Lower lobe of right lung (tissue), 2 donors: ENCODE measurements around the gene NUP98. TPM values are rescaled to one million over a fixed set of nuclear protein-coding genes. Genes with fewer than 3 reads are reported as not detected.
"Not testable (repeated sequence)": the region's sequence is repeated elsewhere in the genome, so short reads cannot be mapped to it uniquely, and the experiment has no call there.

Experiments
- ATAC-seq, 2 donors: fragments of 200-7000 bp; cut with Tn5 transposase; one replicate each; pipeline ENCODE4 v1.9.1; 2020 to 2022; ENCODE audit warnings: mild to moderate bottlenecking in 2 of 2, moderate library complexity in 2 of 2
- DNase-seq: peaks from one replicate; pipeline ENCODE4 v3.0.0-alpha.2; 2020
- H3K27ac ChIP-seq: fragments of 200-600 bp; one replicate; pipeline ENCODE4 v1.8.0; 2022
- H3K27me3 ChIP-seq: fragments of 200-600 bp; one replicate; pipeline ENCODE4 v1.8.0; 2022; ENCODE audit warnings: low read depth
- H3K36me3 ChIP-seq: fragments of 200-600 bp; one replicate; pipeline ENCODE4 v1.8.0; 2022; ENCODE audit warnings: mild to moderate bottlenecking
- H3K4me1 ChIP-seq: fragments of 200-600 bp; one replicate; pipeline ENCODE4 v1.8.0; 2022
- H3K4me3 ChIP-seq: fragments of 200-600 bp; one replicate; pipeline ENCODE4 v1.8.0; 2022; ENCODE audit warnings: mild to moderate bottlenecking
- H3K9me3 ChIP-seq: fragments of 200-600 bp; one replicate; pipeline ENCODE4 v1.8.0; 2022
- intact Hi-C: fragments of 100-400 bp; cut with DNase I; formaldehyde crosslinking; loops from one replicate; pipeline ENCODE4 v1.11.0; 2022
- total RNA-seq: library from RNA; stranded (reverse); fragmentation: NEBNext Ultra II Directional; extraction: Animal tissue kit (Norgen Biotek cat#: 25700); gene quantifications from one replicate; pipeline ENCODE4 v1.2.1, GENCODE V29; 2021
- TF ChIP-seq, protein P1 (sequence below): fragments of 200-600 bp; IDR thresholded peaks from one replicate; pipeline ENCODE4 v1.8.0; 2022; ENCODE audit warnings: antibody characterized with exemption, mild to moderate bottlenecking
- donor health status: DM: no; HTN: yes; CAD: no; lungs with severe emphysema.

NUP98 gene
- total RNA-seq, 1 donor from 2014 or later: 62.3 TPM

GRCh38 chr11:3659595-3660515 lies 137.5 kb downstream of the NUP98 start:
- Histone ChIP-seq H3K4me1 (no peaks in the 10 kb centered on the region), H3K9me3 (no peaks in the 10 kb centered on the region), H3K4me3 (no peak overlapping the region), H3K27ac (no peak overlapping the region), H3K36me3 (peaks cover 5% of the 10 kb centered on the region), H3K27me3 (no peaks in the 10 kb centered on the region)
- TF ChIP-seq, protein P1, sequence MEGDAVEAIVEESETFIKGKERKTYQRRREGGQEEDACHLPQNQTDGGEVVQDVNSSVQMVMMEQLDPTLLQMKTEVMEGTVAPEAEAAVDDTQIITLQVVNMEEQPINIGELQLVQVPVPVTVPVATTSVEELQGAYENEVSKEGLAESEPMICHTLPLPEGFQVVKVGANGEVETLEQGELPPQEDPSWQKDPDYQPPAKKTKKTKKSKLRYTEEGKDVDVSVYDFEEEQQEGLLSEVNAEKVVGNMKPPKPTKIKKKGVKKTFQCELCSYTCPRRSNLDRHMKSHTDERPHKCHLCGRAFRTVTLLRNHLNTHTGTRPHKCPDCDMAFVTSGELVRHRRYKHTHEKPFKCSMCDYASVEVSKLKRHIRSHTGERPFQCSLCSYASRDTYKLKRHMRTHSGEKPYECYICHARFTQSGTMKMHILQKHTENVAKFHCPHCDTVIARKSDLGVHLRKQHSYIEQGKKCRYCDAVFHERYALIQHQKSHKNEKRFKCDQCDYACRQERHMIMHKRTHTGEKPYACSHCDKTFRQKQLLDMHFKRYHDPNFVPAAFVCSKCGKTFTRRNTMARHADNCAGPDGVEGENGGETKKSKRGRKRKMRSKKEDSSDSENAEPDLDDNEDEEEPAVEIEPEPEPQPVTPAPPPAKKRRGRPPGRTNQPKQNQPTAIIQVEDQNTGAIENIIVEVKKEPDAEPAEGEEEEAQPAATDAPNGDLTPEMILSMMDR: no peak
- peak; percentile 16 to 18 for ATAC-seq
- DNase-seq: no peak
- intact Hi-C loops: no loop called here

GRCh38 chr11:3658252-3658651 lies 139.1 kb downstream of the NUP98 start:
- DNase-seq (no peak), ATAC-seq (no peak)
- Histone ChIP-seq H3K27me3 (no peaks in the 10 kb centered on the region), H3K9me3 (no peaks in the 10 kb centered on the region), H3K4me1 (no peaks in the 10 kb centered on the region), H3K36me3 (no peaks in the 10 kb centered on the region), H3K27ac (no peak overlapping the region), H3K4me3 (no peak overlapping the region)
- TF ChIP-seq, protein P1: no peak
- intact Hi-C loops: no loop called here

DNA sequence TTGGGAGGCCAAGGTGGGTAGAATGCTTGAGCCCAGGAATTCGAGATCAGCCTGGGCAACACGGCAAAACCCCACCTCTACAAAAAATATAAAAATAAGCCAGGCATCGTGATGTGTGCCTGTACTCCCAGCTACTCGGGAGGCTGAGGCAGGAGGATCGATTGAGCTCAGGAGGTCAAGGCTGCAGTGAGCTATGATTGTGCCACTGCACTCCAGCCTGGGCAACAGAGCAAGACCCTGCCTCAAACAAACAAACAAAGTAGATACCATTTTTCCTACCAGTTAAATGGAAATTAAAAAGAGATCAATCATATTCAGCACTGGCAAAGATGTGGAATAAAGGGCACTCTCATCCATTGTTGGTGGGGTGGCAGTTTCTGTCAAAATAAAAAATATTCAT lies 140.0 kb downstream of the NUP98 start:
- H3K27ac ChIP-seq, H3K36me3 ChIP-seq, intact Hi-C loops, H3K4me3 ChIP-seq, DNase-seq, H3K9me3 ChIP-seq, ATAC-seq, H3K27me3 ChIP-seq, H3K4me1 ChIP-seq: not testable (repeated sequence)

DNA sequence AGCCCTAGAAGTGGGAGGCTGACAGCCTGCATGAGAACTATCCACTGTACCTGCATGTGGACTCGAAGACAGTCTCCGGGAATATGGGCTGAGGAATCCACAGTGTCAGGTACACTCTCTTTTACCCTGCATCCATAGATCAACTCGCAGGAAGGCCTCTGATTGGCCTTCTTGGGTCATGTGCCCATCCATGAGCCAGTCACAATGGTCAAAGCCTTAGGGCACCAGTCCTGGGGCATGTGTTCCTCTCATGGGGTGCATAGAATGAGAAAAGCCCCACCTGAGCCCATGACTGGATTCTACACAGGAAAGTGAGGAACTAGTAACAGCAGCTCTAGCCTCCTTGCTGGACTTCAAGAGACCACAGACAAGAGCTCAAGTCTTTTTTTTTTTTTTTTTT lies 141.8 kb downstream of the NUP98 start:
- no peak overlapping the region for H3K4me3 ChIP-seq
- no peak overlapping the region for H3K27ac ChIP-seq
- H3K9me3 ChIP-seq: no peaks in the 10 kb centered on the region
- no peaks in the 10 kb centered on the region for H3K27me3 ChIP-seq
- intact Hi-C loops: no loop called here
- no peak for DNase-seq
- TF ChIP-seq, protein P1: no peak
- H3K4me1 ChIP-seq: no peaks in the 10 kb centered on the region
- no peak for ATAC-seq
- H3K36me3 ChIP-seq: no peaks in the 10 kb centered on the region

GRCh38 chr11:3652514-3652913 lies 144.8 kb downstream of the NUP98 start:
- H3K9me3 ChIP-seq: not testable (repeated sequence)

GRCh38 chr11:3649374-3649773 lies 148.0 kb downstream of the NUP98 start:
- H3K4me3 ChIP-seq: not testable (repeated sequence)

More at GRCh38 chr11:3652514-3652913, 144.8 kb downstream of the NUP98 start:
- H3K4me1 ChIP-seq, intact Hi-C loops, ATAC-seq, H3K36me3 ChIP-seq, H3K27me3 ChIP-seq, H3K4me3 ChIP-seq, DNase-seq, H3K27ac ChIP-seq: not testable (repeated sequence)

GRCh38 chr11:3648843-3649242 lies 148.5 kb downstream of the NUP98 start:
- H3K4me1 ChIP-seq, H3K36me3 ChIP-seq, intact Hi-C loops, H3K4me3 ChIP-seq, H3K27me3 ChIP-seq, H3K9me3 ChIP-seq, ATAC-seq, DNase-seq, H3K27ac ChIP-seq: not testable (repeated sequence)

More at GRCh38 chr11:3649374-3649773, 148.0 kb downstream of the NUP98 start:
- H3K4me1 ChIP-seq, intact Hi-C loops, H3K27ac ChIP-seq, H3K36me3 ChIP-seq, H3K9me3 ChIP-seq, DNase-seq, H3K27me3 ChIP-seq, ATAC-seq: not testable (repeated sequence)
